Measurements from ENCODE around the gene TAGLN.
A peak's percentile ranks its signal among the peaks of the same experiment; 100 is the strongest.

The TAGLN gene

GRCh38 chr11:117232092-117232878 is 33.1 kb downstream of the TAGLN start, which contains the start of gene RNF214:
RNF214 (plus strand) TSS chr11:117232671; CDS start chr11:117234273, 1,602 bp downstream.
- DNase-seq, result peak; percentile 69

GRCh38 chr11:117232911-117233409 is 33.8 kb downstream of the TAGLN start:
- no peak for DNase-seq

- no peak for DNase-seq
Observed at GRCh38 chr11:117238221-117238620, 39.1 kb downstream of the TAGLN start.

GRCh38 chr11:117239295-117239694 is 40.1 kb downstream of the TAGLN start:
- no peak for DNase-seq

GRCh38 chr11:117248341-117248740 is 49.2 kb downstream of the TAGLN start:
- DNase-seq, result no peak

GRCh38 chr11:117249571-117249970 is 50.4 kb downstream of the TAGLN start:
- no peak for DNase-seq

- DNase-seq, result no peak
Observed at GRCh38 chr11:117251506-117251905, 52.3 kb downstream of the TAGLN start.

GRCh38 chr11:117255966-117256365 is 56.8 kb downstream of the TAGLN start:
- DNase-seq, result no peak

GRCh38 chr11:117256573-117256972 is 57.4 kb downstream of the TAGLN start:
- DNase-seq, result no peak
